SK-N-SH (cell line): ENCODE data around the gene HECTD3. TPM values are rescaled to one million over a fixed set of nuclear protein-coding genes. Genes with fewer than 3 reads are reported as not detected.

Experiments
- CTCF ChIA-PET: fragments of 300-600, 350-600 bp; formaldehyde crosslinking; extraction: SDS; loops from one replicate; lab custom pipeline; 2021; lab: Yijun Ruan, JAX
- POLR2A ChIA-PET: fragments of 350-600 bp; sonication (Branson Sonifier 250); formaldehyde crosslinking; extraction: SDS; loops from one replicate; lab custom pipeline; 2020; ENCODE audit warnings: antibody characterized with exemption, inconsistent platforms; lab: Yijun Ruan, JAX
- DNase-seq: peaks from one replicate; pipeline ENCODE4 v3.0.0; 2012
- H2AFZ ChIP-seq: fragments of 200-600 bp; sonication (generic); 2 replicates; pipeline ENCODE4 v1.8.1; 2016; ENCODE audit warnings: antibody characterized with exemption, mild to moderate bottlenecking, low read depth
- H3F3A ChIP-seq: fragments of 200-600 bp; sonication (generic); replicated peaks from 2 replicates; pipeline ENCODE3; 2016; ENCODE audit warnings: antibody characterized with exemption, mild to moderate bottlenecking; ENCODE audit not compliant: insufficient read depth
- H3K27ac ChIP-seq, 2 experiments: fragments of 200-500 bp in 1 of 2; fragments of 200-600 bp in 1 of 2; sonication (Bioruptor generic) in 1 of 2; sonication (generic), shearing (Covaris generic) in 1 of 2; 2 replicates each; pipeline versions ENCODE4 v1.5.1 to v1.6.1; 2014 to 2016; ENCODE audit warnings: low read depth in 2 of 2, inconsistent platforms in 1 of 2, low read length in 1 of 2, mild to moderate bottlenecking in 1 of 2, mixed read lengths in 1 of 2
- H3K27me3 ChIP-seq: fragments of 200-600 bp; sonication (generic), shearing (Covaris generic); 2 replicates; pipeline ENCODE4 v1.6.1; 2016; ENCODE audit warnings: mixed run types; ENCODE audit not compliant: insufficient read depth
- H3K36me3 ChIP-seq, 2 experiments: fragments of 200-500 bp in 1 of 2; fragments of 200-600 bp in 1 of 2; sonication (Bioruptor generic) in 1 of 2; sonication (generic) in 1 of 2; replicated peaks in 1 of 2; 2 replicates each; pipeline versions ENCODE3 to v1.5.1; 2014 to 2016; ENCODE audit warnings: low read length in 1 of 2, mild to moderate bottlenecking in 1 of 2; ENCODE audit not compliant: insufficient read depth in 2 of 2, control insufficient read depth in 1 of 2
- H3K4me1 ChIP-seq, 2 experiments: fragments of 200-500 bp in 1 of 2; fragments of 200-600 bp in 1 of 2; sonication (Bioruptor generic) in 1 of 2; sonication (generic), shearing (Covaris generic) in 1 of 2; 2 replicates each; pipeline versions ENCODE4 v1.5.1 to v1.6.1; 2014 to 2016; ENCODE audit warnings: low read depth in 1 of 2, low read length in 1 of 2, mixed run types in 1 of 2; ENCODE audit not compliant: insufficient read depth in 2 of 2, control insufficient read depth in 1 of 2
- H3K4me2 ChIP-seq: fragments of 200-600 bp; sonication (generic), shearing (Covaris generic); 2 replicates; pipeline ENCODE4 v1.6.1; 2017; ENCODE audit warnings: mixed run types
- H3K4me3 ChIP-seq, 2 experiments: fragments of 200-500 bp in 1 of 2; fragments of 200-600 bp in 1 of 2; sonication (Bioruptor generic) in 1 of 2; sonication (generic), shearing (Covaris generic) in 1 of 2; 2 replicates each; pipeline versions ENCODE4 v1.5.1 to v1.8.1; 2014 to 2016; ENCODE audit warnings: low read depth in 2 of 2, inconsistent platforms in 1 of 2, low read length in 1 of 2, mild to moderate bottlenecking in 1 of 2, mixed read lengths in 1 of 2, moderate library complexity in 1 of 2
- H3K79me2 ChIP-seq: fragments of 200-600 bp; sonication (generic); 2 replicates; pipeline ENCODE4 v1.8.1; 2017; ENCODE audit warnings: mild to moderate bottlenecking; ENCODE audit not compliant: insufficient read depth
- H3K9ac ChIP-seq: fragments of 200-600 bp; sonication (generic); 2 replicates; pipeline ENCODE4 v1.6.1; 2017; ENCODE audit warnings: mixed run types
- H3K9me2 ChIP-seq: fragments of 200-600 bp; sonication (generic); 2 replicates; pipeline ENCODE4 v1.6.1; 2017; ENCODE audit warnings: mixed run types
- H3K9me3 ChIP-seq: fragments of 200-600 bp; sonication (generic); 2 replicates; pipeline ENCODE4 v1.6.1; 2017; ENCODE audit warnings: mixed run types, mild to moderate bottlenecking, moderate library complexity
- H4K20me1 ChIP-seq: fragments of 200-600 bp; sonication (generic); 2 replicates; pipeline ENCODE4 v1.6.1; 2017; ENCODE audit warnings: mild to moderate bottlenecking, mixed run types; ENCODE audit not compliant: insufficient read depth
- CHD2 ChIP-seq: fragments of 150-350 bp; IDR thresholded peaks from 2 replicates; pipeline ENCODE4 v1.6.1; 2018; ENCODE audit warnings: low read length; ENCODE audit not compliant: partially characterized antibody
- ELF1 ChIP-seq: IDR thresholded peaks from 2 replicates; pipeline ENCODE4 v1.4.0; 2012
- EP300 ChIP-seq, 2 experiments: IDR thresholded peaks; 2 replicates each; pipeline versions ENCODE4 v1.4.0 to v1.6.1; 2012; ENCODE audit warnings: borderline replicate concordance in 1 of 2, low read depth in 1 of 2, low read length in 1 of 2
- MEF2A ChIP-seq: IDR thresholded peaks from 2 replicates; pipeline ENCODE4 v1.4.0; 2012; ENCODE audit warnings: low read depth, borderline replicate concordance
- MXI1 ChIP-seq: IDR thresholded peaks from 2 replicates; pipeline ENCODE4 v1.6.1; 2012; ENCODE audit warnings: mild to moderate bottlenecking, low read depth, low read length, improper control_type of control experiment
- NFIC ChIP-seq: IDR thresholded peaks from 2 replicates; pipeline ENCODE4 v1.4.0; 2012; ENCODE audit warnings: borderline replicate concordance
- POLR2AphosphoS5 ChIP-seq: IDR thresholded peaks from 2 replicates; pipeline ENCODE4 v1.6.1; 2012; ENCODE audit warnings: low read depth, low read length
- SIN3A ChIP-seq: IDR thresholded peaks from 2 replicates; pipeline ENCODE4 v1.6.1; 2012; ENCODE audit warnings: low read depth, mild to moderate bottlenecking, low read length, moderate library complexity, borderline replicate concordance
- SMC3 ChIP-seq: IDR thresholded peaks from 2 replicates; pipeline ENCODE4 v1.6.1; 2012; ENCODE audit warnings: low read depth, low read length, improper control_type of control experiment
- TAF1 ChIP-seq: IDR thresholded peaks from 2 replicates; pipeline ENCODE4 v1.6.1; 2012; ENCODE audit warnings: low read depth, mild to moderate bottlenecking, low read length, moderate library complexity, borderline replicate concordance
- TCF12 ChIP-seq: IDR thresholded peaks from 2 replicates; pipeline ENCODE4 v1.4.0; 2012
- TEAD4 ChIP-seq: IDR thresholded peaks from 2 replicates; pipeline ENCODE4 v1.4.0; 2012; ENCODE audit warnings: mild to moderate bottlenecking, borderline replicate concordance; ENCODE audit not compliant: insufficient read depth
- YY1 ChIP-seq: IDR thresholded peaks from 2 replicates; pipeline ENCODE4 v1.4.0; 2012; ENCODE audit warnings: low read depth, mild to moderate bottlenecking
- WGBS: methylation state at CpG from one replicate; pipeline ENCODE4 v1.1.6; 2017; ENCODE audit warnings: low lambda C conversion rate; 5-methylcytosine and 5-hydroxymethylcytosine counted together
- polyA plus RNA-seq, 3 experiments: library from polyadenylated mRNA; depleted of rRNA; stranded (reverse); fragments of >200 nt; gene quantifications; 2 replicates each; pipeline ENCODE4 v1.2.3, GENCODE V29; 2012
- TF ChIP-seq, protein P1 (sequence below): fragments of 150-350 bp; IDR thresholded peaks from 2 replicates; pipeline ENCODE4 v1.6.1; 2017; ENCODE audit warnings: antibody characterized with exemption, low read length, low read depth, borderline replicate concordance
- TF ChIP-seq, protein P2 (sequence below): IDR thresholded peaks from 2 replicates; pipeline ENCODE4 v1.4.0; 2012; ENCODE audit warnings: low read depth
- TF ChIP-seq, protein P3 (sequence below): IDR thresholded peaks from 2 replicates; pipeline ENCODE4 v1.4.0; 2012; ENCODE audit warnings: low read depth, borderline replicate concordance

The HECTD3 gene
- polyA plus RNA-seq, 1 of the 3 experiments (the other 2 are of a cell fraction), result 39.3 TPM

DNA sequence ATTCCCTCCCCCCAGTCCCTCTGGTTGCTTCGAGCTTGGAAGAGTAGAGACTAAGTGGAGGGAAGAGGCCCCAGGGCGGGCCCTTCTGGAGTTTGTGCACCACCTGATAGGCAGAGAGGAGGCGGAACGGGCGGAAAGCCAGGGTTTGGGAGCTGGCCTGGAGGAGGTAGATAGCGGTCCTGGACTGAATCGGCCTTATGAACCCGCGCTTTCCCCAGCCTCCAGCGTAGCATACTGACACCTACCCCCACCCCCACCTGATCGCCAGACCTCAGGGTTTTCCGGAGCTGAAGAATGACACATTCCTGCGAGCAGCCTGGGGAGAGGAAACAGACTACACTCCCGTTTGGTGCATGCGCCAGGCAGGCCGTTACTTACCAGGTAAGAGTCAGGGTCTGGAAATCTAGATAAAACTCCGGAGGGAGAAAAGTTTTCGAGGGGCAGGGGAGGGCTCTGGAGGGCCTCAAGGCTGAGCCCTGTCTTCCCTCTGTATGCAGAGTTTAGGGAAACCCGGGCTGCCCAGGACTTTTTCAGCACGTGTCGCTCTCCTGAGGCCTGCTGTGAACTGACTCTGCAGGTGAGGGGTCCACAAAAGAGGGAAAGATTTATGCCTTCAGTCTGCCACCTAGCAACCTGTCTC, 1.6 kb upstream of the HECTD3 start:
- peak overlapping the region; percentile 99 for H3K4me2 ChIP-seq
- no peaks in the 10 kb centered on the region for H4K20me1 ChIP-seq
- TF ChIP-seq MEF2A, result no peak
- no peak; the same call in 1 of the 2 replicates for TF ChIP-seq TAF1
- TF ChIP-seq SMC3, result no peak
- TF ChIP-seq NFIC, result no peak
- TF ChIP-seq, protein P1, sequence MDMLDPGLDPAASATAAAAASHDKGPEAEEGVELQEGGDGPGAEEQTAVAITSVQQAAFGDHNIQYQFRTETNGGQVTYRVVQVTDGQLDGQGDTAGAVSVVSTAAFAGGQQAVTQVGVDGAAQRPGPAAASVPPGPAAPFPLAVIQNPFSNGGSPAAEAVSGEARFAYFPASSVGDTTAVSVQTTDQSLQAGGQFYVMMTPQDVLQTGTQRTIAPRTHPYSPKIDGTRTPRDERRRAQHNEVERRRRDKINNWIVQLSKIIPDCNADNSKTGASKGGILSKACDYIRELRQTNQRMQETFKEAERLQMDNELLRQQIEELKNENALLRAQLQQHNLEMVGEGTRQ, result no peak
- TF ChIP-seq, protein P2, sequence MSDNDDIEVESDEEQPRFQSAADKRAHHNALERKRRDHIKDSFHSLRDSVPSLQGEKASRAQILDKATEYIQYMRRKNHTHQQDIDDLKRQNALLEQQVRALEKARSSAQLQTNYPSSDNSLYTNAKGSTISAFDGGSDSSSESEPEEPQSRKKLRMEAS, result 0 out of 2 replicates have a peak, but pooled peaks have one; percentile 39
- TF ChIP-seq, all 33 proteins: peak for 1
- peak; percentile 50 for DNase-seq
- POLR2A ChIA-PET, result interaction anchor here (0.5 to 4.6 kb wide), 9 partner anchors 66 to 478 kb away, joined by 3 to 50 read pairs (median 6); partner anchors contain the start of genes MUTYH, PLK3, PTCH2 and RNU5D-1
- no peaks in the 10 kb centered on the region for H3K9me2 ChIP-seq
- peaks cover 0 to 38% of the 10 kb centered on the region in 2 experiments for H3K36me3 ChIP-seq
- CTCF ChIA-PET, result interaction anchor here (1.0 to 13.4 kb wide), 8 partner anchors 10 to 481 kb away, joined by 3 to 470 read pairs (median 6); no protein-coding TSS in a partner anchor
- peak overlapping the region; percentile 69 to 87 for H3K27ac ChIP-seq
- peaks cover 5% of the 10 kb centered on the region for H3F3A ChIP-seq
- H3K4me3 ChIP-seq, result peak overlapping the region; percentile 85 to 93
- no peaks in the 10 kb centered on the region for H3K9me3 ChIP-seq
- H3K9ac ChIP-seq, result peak overlapping the region; percentile 86
- no peaks in the 10 kb centered on the region for H3K27me3 ChIP-seq
- peak overlapping the region; percentile 92 for H2AFZ ChIP-seq
- peaks cover 6 to 36% of the 10 kb centered on the region in 2 experiments for H3K4me1 ChIP-seq
- H3K79me2 ChIP-seq, result peaks cover 39% of the 10 kb centered on the region; the same call in 1 of the 2 replicates
- 25% methylated on average over 10 of the region's 21 CpGs for WGBS

DNA sequence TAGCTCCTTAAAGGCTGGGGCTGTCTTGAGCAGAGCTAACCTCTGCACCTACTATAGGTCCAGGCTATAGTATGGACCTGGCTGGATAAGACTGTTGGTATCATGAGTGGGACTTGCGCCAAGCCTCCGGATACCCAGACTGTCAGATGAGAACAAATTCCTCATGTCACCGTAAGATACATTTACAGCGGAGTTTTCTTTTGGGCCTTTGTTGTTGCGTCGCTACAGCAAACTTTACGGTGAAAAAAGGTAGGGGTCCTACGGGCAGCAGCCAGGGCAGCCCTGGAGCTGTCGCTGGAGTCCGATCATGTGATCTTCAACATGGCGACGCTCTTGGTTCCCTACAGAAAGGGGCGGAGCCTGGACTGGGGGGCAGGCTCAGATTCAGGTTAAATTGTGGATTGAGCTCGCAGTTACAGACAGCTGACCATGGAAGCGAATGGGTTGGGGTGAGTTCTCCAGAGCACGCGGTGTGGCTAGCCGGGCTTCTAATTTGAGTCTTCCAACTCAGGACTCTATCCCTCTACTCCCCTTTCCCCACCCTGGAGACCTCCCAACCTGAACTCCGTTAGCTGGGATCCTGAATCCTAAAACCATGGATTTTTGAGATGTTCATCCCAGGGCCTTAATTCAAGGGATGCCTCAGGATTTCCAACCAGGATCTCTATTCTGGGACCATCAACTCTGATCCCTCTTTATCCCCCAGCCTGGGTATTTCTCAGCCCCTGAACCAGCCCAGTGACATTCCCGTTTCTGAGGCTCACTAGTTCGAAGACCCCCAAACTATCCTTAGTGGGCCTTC, 914 bp upstream of the HECTD3 start, which contains the start of gene UROD:
UROD (plus strand) TSS at position 418 of the 802 bp plus-strand sequence; CDS start at position 430, 12 bp downstream.
- no peaks in the 10 kb centered on the region for H3K9me3 ChIP-seq
- peak within 1 kb of the TSS; percentile 100 for H2AFZ ChIP-seq
- H3K4me1 ChIP-seq, result peaks cover 6 to 36% of the 10 kb centered on the region in 2 experiments
- H3K9me2 ChIP-seq, result no peaks in the 10 kb centered on the region
- H3K79me2 ChIP-seq, result peaks cover 39% of the 10 kb centered on the region; the same call in 1 of the 2 replicates
- POLR2A ChIA-PET, result interaction anchor here (1.2 to 4.6 kb wide), 11 partner anchors 169 to 510 kb away, joined by 3 to 50 read pairs (median 6); partner anchors contain the start of genes MUTYH, PLK3, PRDX1 and PTCH2
- H3K27ac ChIP-seq, result peak within 1 kb of the TSS; percentile 69 to 87
- H3K4me2 ChIP-seq, result peak within 1 kb of the TSS; percentile 99
- WGBS, result 3% methylated on average over 19 of the region's 21 CpGs
- H3K27me3 ChIP-seq, result no peaks in the 10 kb centered on the region
- H3F3A ChIP-seq, result peaks cover 5% of the 10 kb centered on the region
- DNase-seq, result peak; percentile 92
- peak within 1 kb of the TSS; percentile 86 for H3K9ac ChIP-seq
- CTCF ChIA-PET, result interaction anchor here (1.0 to 13.4 kb wide), 14 partner anchors 9 to 481 kb away, joined by 3 to 470 read pairs (median 5); partner anchors contain the start of gene PTCH2
- peak within 1 kb of the TSS; percentile 93 to 96 for H3K4me3 ChIP-seq
- no peaks in the 10 kb centered on the region for H4K20me1 ChIP-seq
- peaks cover 3 to 45% of the 10 kb centered on the region in 2 experiments for H3K36me3 ChIP-seq
- TF ChIP-seq, protein P2, result peak; percentile 54
- TF ChIP-seq CHD2, result peak; percentile 80
- TF ChIP-seq, protein P1, result peak; percentile 72
- TF ChIP-seq YY1, result peak; percentile 95
- TF ChIP-seq NFIC, result 0 out of 2 replicates have a peak, but pooled peaks have one; percentile 15
- TF ChIP-seq SIN3A, result peak; percentile 98
- peak; percentile 95 for TF ChIP-seq POLR2AphosphoS5
- peak; percentile 81 for TF ChIP-seq TAF1
- TF ChIP-seq TEAD4, result no peak
- TF ChIP-seq, protein P3, sequence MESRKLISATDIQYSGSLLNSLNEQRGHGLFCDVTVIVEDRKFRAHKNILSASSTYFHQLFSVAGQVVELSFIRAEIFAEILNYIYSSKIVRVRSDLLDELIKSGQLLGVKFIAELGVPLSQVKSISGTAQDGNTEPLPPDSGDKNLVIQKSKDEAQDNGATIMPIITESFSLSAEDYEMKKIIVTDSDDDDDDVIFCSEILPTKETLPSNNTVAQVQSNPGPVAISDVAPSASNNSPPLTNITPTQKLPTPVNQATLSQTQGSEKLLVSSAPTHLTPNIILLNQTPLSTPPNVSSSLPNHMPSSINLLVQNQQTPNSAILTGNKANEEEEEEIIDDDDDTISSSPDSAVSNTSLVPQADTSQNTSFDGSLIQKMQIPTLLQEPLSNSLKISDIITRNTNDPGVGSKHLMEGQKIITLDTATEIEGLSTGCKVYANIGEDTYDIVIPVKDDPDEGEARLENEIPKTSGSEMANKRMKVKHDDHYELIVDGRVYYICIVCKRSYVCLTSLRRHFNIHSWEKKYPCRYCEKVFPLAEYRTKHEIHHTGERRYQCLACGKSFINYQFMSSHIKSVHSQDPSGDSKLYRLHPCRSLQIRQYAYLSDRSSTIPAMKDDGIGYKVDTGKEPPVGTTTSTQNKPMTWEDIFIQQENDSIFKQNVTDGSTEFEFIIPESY, result no peak
- peak; percentile 88 for TF ChIP-seq MXI1
- no peak for TF ChIP-seq MEF2A
- peak; percentile 38; the same call in 1 of the 2 replicates for TF ChIP-seq TCF12
- 0 out of 4 replicates have a peak, but pooled peaks of 1 of the 2 experiments have one; percentile 33 for TF ChIP-seq EP300 (IDR thresholded peaks at IDR 0.05; ENCODE audit: borderline replicate concordance in 1 of 2, low read depth in 1 of 2, low read length in 1 of 2)
- peak; percentile 70 for TF ChIP-seq ELF1
